NT2/D1 (cell line): ENCODE measurements around the gene CHTF18.

ENCODE experiments used
- SUZ12 ChIP-seq: IDR thresholded peaks from 2 replicates; pipeline ENCODE4 v1.6.1; 2011; ENCODE audit not compliant: insufficient read length, insufficient read depth; ENCODE audit errors: extremely low read depth
- YY1 ChIP-seq: IDR thresholded peaks from 2 replicates; pipeline ENCODE4 v1.6.1; 2011; ENCODE audit not compliant: insufficient read length, insufficient read depth
- ZNF274 ChIP-seq: IDR thresholded peaks from 2 replicates; pipeline ENCODE4 v1.6.1; 2011; ENCODE audit warnings: mild to moderate bottlenecking, low read depth, low read length

DNA sequence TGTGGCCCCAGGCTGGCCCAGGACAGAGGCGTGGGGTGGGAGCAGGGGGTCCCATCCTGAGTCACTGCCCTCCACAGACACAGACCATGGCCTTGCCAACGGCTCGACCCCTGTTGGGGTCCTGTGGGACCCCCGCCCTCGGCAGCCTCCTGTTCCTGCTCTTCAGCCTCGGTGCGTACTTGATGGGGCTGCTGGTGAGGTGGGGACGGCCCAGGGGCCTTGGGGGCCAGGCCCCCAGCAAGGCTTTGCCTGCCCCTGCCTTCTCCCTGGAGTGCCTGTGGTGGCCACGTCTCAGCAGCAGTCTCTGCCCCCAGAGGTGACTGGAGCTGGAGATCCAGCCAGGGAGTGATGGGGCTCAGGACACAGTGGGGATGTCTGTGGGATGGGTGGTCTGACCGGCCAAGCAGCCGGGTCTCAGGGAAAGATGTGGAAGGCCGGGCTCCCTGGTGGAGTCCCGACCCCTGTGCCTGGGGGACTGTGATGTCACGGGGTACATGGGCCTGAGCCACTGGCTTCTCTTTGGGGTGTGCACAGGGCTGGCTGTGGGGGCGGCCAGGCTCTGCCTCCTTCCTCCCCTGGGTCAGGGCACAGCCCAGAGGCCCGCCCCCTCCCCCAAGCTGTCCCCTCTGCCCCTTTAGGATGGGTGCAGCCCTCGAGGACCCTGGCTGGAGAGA is 25.7 kb upstream of the CHTF18 start:
- no peak for TF ChIP-seq SUZ12
- no peak for TF ChIP-seq ZNF274
- no peak for TF ChIP-seq YY1
